Stimulated activated CD8-positive, alpha-beta memory T cell treated with anti-CD3 and anti-CD28 coated beads, Interleukin-12 subunit alpha, Interleukin-12 subunit beta, amount 100 ng/mL, for 4 hours (primary cell): Measurements from ENCODE around the gene EIPR1.
"Not testable (repeated sequence)": the region's sequence is repeated elsewhere in the genome, so short reads cannot be mapped to it uniquely, and the experiment has no call there.

Experiments used
- DNase-seq: peaks from one replicate; pipeline ENCODE4 v3.0.0-alpha.2; 2020; ENCODE audit warnings: low read depth

EIPR1 gene

GRCh38 chr2:3211256-3212060 is 166.2 kb downstream of the EIPR1 start:
- DNase-seq = no peak

- DNase-seq = no peak
Observed at GRCh38 chr2:3210257-3210656, 167.4 kb downstream of the EIPR1 start.

GRCh38 chr2:3209258-3209657 is 168.4 kb downstream of the EIPR1 start:
- DNase-seq = no peak

GRCh38 chr2:3208591-3208990 is 169.0 kb downstream of the EIPR1 start:
- no peak for DNase-seq

- no peak for DNase-seq
Observed at GRCh38 chr2:3208179-3208578, 169.4 kb downstream of the EIPR1 start.

- no peak for DNase-seq
Observed at GRCh38 chr2:3207091-3207491, 170.5 kb downstream of the EIPR1 start.

GRCh38 chr2:3205845-3206244 is 171.8 kb downstream of the EIPR1 start:
- DNase-seq = no peak

- DNase-seq = no peak
Observed at GRCh38 chr2:3204031-3204821, 173.4 kb downstream of the EIPR1 start.

- DNase-seq = no peak
Observed at GRCh38 chr2:3203497-3204019, 174.1 kb downstream of the EIPR1 start.

- DNase-seq = no peak
Observed at GRCh38 chr2:3202926-3203325, 174.7 kb downstream of the EIPR1 start.

- DNase-seq = no peak
Observed at GRCh38 chr2:3201281-3201680, 176.3 kb downstream of the EIPR1 start.

- DNase-seq = no peak
Observed at GRCh38 chr2:3200420-3200939, 177.1 kb downstream of the EIPR1 start.

GRCh38 chr2:3199627-3200345 is 177.8 kb downstream of the EIPR1 start:
- DNase-seq = no peak

GRCh38 chr2:3198671-3199192 is 178.9 kb downstream of the EIPR1 start:
- DNase-seq = not testable (repeated sequence)

GRCh38 chr2:3198119-3198518 is 179.5 kb downstream of the EIPR1 start:
- DNase-seq = no peak

GRCh38 chr2:3197308-3197707 is 180.3 kb downstream of the EIPR1 start:
- no peak for DNase-seq

- DNase-seq = no peak
Observed at GRCh38 chr2:3196716-3197115, 180.9 kb downstream of the EIPR1 start.

- DNase-seq = no peak
Observed at GRCh38 chr2:3195641-3196476, 181.8 kb downstream of the EIPR1 start.

GRCh38 chr2:3194828-3195227 is 182.8 kb downstream of the EIPR1 start:
- DNase-seq = no peak

GRCh38 chr2:3193443-3194330 is 183.9 kb downstream of the EIPR1 start:
- DNase-seq = no peak
